Activated CD8-positive, alpha-beta memory T cell treated with anti-CD3 and anti-CD28 coated beads for 24 hours (primary cell): ENCODE measurements around the gene ABCG8.

Experiments
- DNase-seq: peaks from one replicate; pipeline ENCODE4 v3.0.0-alpha.2; 2020

The ABCG8 gene

DNA sequence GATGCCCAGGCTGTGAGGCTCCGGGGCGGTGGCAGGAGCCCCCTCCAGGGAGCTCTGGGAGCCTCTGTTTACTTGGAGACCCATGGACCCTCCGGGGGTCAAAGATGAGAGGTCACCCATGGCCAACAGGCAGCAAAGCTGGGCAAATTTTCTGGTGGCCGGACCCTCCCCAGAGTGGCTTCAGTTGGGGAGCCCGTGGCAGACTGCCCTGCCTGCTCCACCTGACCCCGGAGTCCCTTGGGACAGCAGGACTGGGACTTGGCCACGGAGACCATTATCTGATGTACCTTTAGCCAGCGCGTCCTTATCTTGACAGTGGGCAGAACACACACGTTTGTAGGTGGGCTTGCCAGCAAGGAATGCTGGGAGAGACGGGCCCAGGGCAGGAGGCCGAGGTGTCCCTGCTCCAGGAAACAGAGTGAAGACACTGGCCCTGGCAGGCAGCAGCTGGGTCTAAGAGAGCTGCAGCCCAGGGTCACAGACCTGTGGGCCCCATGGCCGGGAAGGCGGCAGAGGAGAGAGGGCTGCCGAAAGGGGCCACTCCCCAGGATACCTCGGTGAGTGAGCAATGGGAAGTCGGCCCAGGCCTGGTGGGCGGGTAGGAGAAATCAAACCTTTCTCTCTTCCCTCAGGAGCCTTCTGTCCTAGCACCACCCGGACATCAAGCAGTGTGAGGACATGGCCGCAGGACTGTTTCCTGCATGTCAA is at the start of gene ABCG8, which contains the start of gene ABCG5:
TSS of gene ABCG8 (plus strand) at position 412 of the 708 bp plus-strand sequence. CDS start at position 495, 83 bp downstream.
TSS of gene ABCG5 (minus strand) at position 280 of the 708 bp plus-strand sequence. CDS start at position 120, 160 bp downstream.
- DNase-seq = no peak

DNA sequence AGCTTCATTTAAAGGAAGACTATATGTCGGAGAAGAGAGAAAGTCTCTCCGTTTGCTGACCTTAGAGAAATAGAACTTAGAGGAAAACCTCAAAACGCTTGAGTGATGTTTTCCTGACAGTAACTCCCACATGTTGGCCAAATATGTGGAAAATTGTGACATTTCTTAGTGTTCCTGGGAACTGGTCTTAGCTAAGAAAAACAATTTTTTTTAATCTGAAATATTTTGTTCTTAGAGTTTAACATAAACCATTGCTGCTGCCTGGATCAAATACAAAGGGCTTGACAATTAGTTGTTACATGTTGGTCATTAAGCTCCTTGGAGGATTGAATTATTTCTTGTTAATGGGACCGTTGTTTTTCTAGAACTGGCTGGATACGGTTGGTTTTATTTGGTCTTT is 48.6 kb upstream of the ABCG8 start:
- no peak for DNase-seq

DNA sequence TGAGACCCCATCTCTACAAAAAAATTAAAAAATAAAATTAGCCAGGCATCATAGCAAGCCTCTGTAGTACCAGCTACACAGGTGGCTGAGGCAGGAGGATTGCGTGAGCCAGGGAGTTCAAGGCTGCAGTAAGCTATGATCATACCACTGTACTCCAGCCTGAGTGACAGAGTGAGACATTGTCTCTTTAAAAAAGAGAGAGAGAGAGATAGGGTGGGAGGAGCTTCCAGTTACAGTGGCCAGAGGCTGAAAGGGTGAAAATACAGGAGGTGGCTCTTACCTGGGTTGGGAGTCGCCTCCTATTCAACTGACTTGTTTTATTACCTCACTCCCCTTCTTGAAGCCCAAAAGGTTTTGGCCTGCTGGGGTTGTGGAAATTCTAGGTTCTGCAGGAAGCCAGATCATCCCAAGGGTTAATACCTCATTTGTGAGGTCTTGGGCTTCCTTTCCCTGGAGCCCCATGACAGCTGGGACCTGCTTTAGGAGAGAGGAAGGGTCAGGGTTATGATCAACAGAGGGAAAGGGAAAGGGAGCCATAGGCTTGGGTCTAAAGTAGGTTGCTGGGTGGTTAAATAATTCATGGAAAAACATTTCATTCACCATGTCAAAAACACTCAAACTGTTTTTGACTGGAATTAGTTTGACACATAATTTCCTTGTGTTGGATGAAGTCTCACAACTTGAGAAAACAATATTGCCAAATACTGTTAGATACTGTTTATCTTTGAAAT is 47.6 kb upstream of the ABCG8 start:
- no peak for DNase-seq

DNA sequence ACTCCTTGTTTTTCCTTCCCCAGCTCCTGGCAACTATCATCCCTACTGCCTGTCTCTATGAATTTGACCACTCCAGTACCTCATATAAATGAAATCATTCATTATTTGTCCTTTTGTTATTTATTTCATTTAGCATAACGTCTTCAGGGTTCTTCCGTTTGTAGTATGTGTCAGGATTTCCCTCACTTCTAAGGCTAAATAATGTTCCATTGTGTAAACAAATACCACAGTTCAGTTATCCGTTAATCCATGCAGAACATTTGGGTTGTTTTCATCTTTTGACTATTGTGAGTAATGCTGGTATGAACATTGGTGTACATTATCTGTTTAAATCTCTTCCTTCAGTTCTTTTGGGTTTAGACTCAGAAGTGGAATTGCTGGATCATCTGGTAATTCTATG is 46.1 kb upstream of the ABCG8 start:
- DNase-seq = no peak

DNA sequence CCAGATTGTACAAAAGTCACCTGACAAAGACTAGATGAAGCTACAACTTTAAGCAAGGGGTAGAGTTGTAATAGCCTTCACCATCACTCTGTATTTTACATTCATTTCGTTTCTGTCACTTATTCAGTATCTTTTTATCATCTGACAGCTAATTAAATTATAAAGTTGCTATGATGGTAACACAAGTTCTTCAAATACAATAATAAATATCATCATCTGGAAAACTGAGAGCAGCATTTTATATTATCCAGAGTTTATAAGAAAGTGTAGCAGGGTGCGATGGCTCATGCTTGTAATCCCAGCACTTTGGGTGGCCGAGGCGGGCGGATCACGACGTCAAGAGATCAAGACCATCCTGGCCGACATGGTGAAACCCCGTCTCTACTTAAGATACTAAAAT is 43.8 kb upstream of the ABCG8 start:
- DNase-seq = no peak

DNA sequence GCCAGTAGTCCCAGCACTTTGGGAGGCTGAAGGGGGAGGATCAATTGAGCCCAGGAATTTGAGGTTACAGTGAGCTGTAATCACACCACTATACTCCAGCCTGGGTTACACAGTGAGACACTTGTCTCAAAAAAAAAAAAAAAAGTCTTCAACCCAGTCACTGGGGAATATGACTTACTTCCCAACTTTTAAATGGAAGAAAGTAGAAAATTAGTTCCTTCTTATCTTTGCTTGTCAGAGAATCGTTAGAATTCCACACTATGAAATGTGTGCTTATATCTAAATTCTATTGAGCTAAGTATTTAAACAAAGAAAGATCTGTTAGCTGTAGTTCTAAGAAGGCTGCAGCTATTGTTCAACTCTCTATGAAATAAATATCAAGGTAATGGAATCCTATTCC is 42.6 kb upstream of the ABCG8 start:
- DNase-seq = no peak

DNA sequence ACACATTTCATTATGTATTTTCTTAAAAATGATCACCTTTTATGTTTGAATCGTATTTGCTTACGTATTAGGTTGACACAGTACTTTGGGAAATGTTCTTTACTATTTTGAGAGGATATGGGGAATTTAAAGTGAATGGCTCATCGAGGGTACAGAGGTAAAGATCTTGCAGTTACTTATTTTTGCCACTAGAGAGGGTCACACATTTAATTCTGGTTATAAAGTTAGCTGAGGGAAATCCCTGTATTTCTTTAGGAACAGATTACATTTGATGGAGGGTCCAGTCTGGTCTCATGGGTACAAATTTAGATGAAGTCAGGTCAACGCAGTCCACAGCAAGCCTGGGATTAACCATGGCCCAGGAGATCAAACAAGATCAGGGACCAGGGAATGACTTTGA is 40.5 kb upstream of the ABCG8 start:
- DNase-seq = no peak

DNA sequence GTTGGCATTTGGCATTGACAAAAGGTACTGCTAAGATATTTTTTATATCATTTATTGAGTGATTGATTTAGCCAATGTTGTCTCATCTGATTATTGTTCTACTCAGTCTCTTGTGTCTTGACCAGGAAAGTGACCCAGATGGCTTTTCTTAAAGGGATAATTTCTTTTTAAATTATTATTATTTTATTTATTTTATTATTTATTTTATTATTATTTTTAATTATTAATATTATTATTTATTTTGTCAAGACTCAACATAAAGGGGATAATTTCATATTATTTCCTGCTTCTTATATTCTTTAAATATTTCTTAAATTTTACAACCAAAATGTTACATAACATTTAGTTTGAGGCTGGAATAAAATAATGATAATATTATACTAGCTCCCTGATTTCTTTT is 37.9 kb upstream of the ABCG8 start:
- DNase-seq = no peak

DNA sequence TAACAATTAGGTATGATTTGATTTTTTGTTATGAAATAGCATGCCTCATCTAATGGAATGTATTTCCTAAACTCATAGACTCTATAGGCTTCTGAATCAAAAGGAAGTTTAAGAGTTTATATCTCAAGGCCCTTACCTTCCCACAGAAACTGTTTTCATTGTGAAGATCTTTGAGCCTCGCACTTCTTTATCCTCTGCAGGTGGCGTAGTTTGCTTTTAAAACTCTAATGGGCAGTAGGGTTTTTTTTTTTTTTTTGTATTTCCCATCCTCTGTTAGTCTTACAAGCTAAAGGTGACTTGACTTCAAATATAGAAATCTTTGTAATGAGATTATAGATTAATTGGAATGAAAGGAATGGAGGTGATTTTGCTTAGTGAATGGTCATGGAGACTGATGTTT is 36.6 kb upstream of the ABCG8 start:
- no peak for DNase-seq

DNA sequence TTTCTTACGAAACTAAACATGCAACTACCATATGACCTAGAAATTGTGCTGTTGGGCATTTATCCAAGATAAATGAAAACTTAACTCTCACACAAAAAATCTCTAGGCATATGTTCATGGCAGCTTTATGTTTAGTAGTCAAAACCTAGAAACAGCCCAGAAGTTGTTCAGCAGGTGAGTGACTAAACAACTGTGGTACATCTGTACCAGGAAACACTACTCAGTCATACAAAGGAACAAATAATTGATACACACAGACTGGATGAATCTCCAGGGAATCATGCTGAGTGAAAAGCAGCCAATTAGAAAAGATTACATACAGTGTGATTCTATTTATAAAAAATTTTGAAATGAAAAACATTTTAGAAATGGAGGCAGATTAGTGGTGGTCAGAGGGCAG is 35.7 kb upstream of the ABCG8 start:
- no peak for DNase-seq

DNA sequence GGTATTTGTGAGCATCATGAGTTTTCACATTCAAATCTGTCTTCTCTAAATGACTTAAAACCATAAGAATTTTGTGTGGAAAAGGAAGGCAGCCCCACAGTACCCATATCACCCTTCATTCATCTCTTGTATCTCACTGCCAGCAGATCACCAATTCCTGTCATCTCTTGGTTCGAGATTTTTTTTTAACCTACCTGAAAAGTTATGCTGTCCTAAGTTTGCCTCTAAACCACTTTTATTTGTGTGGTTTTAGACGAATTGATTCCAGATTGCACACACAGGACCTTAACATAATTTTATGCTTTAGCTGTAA is 32.1 kb upstream of the ABCG8 start:
- DNase-seq = no peak

DNA sequence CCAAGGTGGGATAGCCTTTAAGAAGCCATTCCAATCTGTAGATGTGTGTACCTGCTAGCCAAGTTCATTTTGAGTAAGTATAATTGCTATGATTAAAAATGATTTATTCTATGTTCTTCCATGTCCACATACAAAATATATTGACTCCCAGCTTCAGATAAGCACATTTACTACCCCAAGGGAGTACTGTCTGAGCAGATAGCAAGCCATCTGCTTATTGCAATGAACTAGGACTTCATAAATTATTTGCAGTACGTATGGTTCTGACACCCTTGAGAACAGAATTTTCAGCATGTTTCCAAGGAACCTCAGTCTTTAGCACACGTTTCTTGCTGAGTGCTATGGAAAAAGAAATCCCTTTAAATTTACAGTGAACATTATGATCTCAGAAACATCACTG is 28.3 kb upstream of the ABCG8 start:
- DNase-seq = no peak

DNA sequence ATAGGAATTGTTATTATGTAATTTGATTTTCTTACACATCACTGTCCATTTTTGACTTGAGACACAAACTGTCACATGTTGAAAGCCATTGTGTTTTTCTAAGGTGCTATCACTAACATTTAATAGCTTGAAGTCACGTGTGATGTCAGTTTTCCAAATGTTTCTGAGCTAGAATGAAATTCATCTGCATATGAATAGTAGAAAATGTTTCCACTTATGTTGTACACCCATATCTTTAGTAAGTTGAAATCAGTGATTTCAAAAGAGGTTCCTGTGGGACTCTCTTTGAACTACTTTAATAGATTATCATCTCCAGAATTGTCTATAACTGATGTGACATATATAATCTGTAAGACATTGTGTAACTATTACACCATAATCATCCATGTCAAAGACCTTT is 27.9 kb upstream of the ABCG8 start:
- DNase-seq = no peak

DNA sequence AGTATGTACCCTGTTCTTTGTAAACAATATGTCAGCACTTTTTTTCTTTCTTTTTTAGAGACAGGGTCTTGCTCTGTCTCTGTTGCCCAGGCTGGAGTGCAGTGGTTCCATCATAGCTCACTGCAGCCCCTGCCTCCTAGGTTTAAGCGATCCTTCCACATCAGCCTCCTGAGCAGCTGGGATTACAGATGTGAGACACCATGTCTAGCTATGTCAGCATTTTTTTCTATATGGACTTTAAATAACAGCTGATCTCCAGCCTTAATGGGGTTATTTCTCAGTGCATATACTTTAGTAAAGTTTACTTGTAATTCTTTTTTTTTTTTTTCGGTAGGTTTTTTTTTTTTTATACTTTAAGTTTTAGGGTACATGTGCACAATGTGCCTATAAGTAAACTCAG is 26.8 kb upstream of the ABCG8 start:
- no peak for DNase-seq

DNA sequence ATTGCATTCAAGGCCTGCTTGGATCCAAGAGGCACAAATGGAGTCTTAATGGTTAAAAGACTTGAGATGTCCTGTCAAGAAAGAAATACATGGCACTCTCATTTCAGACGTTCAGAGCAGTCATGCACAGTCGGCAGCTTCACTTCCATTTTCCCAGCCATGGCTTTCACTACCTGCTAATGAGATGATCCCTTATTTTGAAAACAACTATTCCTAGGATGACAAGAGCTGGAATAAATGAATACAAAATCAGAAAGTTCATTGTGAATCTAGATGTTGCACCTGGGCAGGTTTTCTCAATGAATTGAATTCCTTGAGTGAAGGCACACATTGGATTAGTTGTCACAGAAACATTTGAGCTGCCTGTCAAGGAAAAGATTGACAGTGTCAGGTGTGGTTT is 25.8 kb upstream of the ABCG8 start:
- DNase-seq = no peak

DNA sequence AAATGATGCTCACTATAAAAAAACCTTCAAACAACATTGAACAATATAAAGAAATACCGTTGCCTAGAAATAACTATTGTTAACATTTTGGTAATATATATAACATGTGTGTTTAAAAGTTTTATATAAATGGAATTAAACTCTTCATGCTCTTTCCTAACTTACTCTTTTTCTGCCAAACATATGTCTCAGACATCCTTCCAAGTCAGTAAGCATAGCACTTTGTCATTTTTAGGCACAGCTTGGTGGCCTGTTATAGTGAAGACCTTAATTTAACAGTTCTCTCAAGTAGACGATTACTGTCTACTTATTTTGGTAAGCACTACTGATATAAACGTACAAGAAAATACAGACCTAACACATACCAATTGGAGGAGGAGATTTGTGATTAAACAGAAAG is 24.1 kb upstream of the ABCG8 start:
- DNase-seq = no peak

DNA sequence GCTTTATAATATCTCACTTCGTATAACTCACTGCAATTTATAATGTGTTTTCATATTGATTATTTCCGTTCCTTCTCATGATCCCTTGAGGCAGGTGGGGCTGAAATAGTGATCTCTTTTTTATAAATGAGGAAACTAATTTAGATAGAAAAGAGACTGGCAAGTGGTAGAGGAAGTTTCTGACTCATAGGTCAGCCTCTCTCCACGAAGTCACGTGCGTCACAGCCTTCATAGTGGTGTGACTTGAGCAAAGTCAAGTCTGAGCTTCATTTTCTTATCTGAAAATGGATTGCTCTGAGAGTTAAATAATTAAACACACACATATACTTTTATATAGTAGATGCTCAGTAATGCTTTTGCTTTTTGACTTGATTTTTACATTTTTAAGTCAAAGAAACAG is 20.0 kb upstream of the ABCG8 start:
- DNase-seq = no peak

DNA sequence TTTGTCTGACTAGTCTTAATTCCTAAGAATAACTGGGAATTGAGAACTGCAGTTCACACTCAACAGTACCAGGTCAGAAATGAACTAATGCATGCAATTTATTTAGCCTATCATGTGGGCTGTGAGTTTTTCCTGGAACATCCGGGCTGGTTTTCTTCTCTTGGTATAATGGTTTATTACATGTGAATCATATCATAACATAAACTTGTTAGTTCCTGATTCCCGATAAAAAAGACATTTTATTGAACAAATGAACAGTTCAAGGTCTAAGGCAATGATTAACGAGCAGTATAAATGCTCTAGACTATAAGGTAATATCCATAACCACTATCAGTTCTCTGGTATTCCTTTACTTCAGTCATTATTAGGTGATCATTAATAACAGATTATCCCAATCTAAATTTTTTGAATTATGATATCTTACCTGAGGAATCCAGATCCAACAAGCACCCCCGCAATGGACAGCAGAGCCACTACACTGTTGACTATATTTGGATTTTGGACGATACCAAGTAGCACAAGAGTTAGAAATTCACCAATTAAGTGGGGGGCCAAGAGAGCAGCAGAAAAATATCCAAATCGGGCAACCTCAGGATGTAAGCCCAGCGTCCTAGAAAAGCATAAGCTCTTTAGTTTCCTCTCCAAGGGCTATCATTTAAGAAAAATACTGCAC is 19.1 kb upstream of the ABCG8 start:
- DNase-seq = no peak

DNA sequence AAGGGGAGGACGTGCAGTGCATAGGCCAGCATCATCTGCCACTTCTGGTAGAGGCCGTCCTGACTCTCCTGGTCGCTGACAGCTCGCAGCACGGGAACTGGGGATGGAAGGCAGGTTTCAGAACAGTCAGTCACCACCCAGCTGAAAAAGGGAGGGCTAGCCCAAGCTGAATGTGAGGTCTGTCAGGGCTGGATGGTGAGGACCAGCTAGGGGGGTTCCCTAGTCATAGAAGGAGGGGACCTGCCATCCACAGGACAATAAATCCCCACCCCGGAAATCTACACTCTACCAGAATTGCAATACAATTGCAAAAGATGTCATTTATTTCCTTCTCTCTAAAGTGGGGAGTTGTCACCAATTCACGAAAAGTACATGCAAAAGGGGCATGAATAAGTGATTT is 15.9 kb upstream of the ABCG8 start:
- DNase-seq = no peak

DNA sequence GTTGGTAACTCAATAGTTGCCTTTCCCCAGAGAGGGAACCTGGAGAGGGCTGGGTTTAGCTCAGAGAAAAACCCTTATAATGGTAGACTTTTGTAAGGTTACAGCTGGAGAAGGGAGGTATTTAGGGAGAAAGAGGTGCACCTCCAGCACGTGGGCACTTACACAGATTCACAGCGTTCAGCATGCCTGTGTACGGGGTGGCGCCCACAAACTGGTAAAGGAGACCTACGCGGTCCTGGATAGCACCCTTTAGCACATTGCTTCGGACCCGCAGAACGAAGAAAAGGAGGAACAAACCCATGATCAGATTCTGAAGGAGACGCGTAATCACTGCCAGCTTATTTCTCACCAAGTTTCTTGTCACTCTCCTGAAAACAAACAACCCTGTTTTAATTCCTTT is 15.0 kb upstream of the ABCG8 start:
- DNase-seq = no peak

DNA sequence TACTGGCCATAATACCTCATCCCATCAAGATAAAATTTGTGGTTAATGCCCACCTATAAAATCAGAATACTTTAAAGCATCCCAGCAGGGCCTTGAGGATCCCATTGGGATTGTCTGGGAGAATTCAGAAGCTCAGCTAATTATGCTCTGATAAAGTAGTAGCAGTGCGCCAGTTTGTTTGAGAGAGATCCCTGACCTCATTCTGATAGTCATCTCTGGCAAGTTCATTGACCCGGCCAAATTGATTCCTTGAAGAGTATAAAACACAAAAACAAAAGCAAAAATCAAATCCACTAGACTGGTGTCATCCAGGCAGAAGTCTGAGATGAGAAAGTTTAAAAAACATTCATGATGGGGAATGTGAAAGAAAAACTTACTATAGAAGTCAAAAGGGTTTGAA is 14.3 kb upstream of the ABCG8 start:
- no peak for DNase-seq

DNA sequence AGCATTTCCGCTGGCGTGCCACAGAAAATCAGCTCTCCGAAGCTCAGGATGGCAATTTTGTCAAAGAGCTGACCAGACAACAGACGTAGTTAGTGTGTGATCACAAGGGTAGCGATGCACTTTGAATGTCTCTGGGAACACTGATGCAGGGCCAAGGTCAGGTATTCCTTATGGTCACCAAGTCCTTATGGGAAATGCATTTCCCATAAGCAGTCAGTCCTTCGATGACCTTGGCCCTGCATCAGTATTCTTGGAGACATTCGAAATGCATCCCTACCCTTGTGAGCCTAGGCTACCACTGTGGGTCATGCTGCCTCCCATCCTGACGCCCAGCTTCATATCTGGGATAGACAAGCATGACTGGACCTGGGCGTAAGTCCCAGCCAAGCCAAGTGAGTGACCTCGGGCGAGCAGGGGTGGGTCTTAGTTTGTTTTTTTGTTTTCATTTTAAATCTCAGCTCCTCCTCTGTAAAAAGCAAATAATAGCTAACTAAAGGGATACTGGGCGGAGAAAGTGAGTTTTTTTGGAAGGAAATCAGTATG is 13.7 kb upstream of the ABCG8 start:
- DNase-seq = no peak

DNA sequence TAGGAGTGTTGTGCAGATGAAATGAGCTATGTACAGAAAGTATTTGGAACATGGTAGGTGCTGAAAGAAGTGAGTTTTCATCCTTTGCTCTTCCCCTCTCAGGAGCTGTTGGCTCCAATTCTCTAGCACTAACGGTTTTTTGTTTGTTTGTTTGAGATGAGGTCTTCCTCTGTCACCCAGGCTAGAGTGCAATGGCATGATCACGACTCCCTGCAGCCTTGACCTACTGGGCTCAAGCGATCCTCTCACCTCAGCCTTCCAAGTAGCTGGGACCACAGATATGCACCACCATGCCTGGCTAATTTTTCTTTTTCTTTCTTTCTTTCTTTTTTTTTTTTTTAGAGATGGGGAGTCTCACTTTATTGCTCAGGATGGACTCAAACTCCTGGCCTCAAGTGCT is 12.9 kb upstream of the ABCG8 start:
- DNase-seq = no peak
